GM19193 (cell line): ENCODE measurements around the gene PDE2A.

Source experiments
- POLR2A ChIP-seq: IDR thresholded peaks from 4 replicates; pipeline ENCODE4 v1.6.1; 2011; ENCODE audit not compliant: insufficient read depth, insufficient read length; ENCODE audit errors: extremely low read depth

PDE2A gene

DNA sequence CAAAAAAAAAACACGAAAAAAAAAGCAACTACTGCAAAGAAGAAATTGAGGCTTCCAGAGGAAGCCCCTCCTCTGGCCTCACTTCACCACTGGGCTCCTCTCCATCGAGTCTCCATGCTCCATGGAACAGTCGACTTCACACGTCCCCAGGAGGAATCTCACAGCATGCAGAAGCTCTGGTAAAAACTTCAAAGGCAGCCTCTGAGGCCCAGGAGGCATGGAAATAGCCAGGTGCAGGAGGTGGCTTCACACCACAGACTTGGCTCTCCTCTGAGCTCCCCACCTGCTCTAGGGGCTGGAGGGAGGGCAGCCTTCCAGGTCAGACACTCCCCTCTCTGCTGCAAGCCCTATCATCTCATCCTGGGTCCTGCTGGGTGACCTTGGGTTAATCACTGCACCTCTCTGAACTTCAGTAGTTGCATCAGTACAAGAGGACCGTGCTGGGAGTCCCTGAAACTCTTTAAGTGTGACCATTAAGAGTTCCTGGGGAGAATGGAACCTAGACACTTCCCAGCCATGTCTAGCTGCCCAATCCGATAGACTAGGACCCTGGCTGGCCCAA lies 8.2 kb downstream of the PDE2A start:
- TF ChIP-seq POLR2A = no peak

GRCh38 chr11:72662036-72662435 lies 12.2 kb downstream of the PDE2A start:
- TF ChIP-seq POLR2A = no peak

GRCh38 chr11:72661486-72661885 lies 12.7 kb downstream of the PDE2A start:
- TF ChIP-seq POLR2A = no peak

GRCh38 chr11:72658989-72659640 lies 15.1 kb downstream of the PDE2A start:
- no peak for TF ChIP-seq POLR2A

DNA sequence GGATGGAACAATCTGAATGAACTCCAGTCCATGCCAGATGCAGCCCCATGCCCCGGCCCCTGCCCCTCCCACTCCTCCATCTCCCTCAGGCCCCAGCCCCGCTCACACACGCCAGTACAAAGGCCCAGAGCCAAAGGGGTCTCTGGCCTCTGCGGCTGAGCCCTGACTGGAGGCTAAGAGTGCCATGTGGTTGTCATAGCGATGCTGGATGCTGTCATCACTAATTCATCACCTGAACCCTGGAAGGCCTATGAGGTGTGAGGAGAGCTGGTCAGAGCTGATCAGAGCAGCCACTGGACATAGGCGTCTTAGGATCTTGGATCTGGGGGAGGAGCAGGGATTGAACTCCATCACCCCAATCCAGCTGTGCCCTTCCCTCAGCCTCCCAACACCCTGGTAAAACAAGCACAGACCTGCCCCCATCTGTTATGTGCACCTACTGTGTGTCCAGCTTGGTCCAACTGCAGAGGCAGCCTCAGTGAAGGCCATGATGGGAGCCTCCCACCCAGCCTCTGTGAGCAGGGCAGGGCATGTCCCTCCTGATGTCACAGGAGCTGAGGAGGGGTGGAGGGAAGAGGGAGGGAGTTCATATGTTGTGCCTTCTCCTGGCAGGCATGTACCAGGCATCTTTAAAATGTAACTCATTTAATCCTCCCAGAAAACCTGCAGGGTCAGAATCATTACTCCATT lies 16.7 kb downstream of the PDE2A start:
- TF ChIP-seq POLR2A = no peak

DNA sequence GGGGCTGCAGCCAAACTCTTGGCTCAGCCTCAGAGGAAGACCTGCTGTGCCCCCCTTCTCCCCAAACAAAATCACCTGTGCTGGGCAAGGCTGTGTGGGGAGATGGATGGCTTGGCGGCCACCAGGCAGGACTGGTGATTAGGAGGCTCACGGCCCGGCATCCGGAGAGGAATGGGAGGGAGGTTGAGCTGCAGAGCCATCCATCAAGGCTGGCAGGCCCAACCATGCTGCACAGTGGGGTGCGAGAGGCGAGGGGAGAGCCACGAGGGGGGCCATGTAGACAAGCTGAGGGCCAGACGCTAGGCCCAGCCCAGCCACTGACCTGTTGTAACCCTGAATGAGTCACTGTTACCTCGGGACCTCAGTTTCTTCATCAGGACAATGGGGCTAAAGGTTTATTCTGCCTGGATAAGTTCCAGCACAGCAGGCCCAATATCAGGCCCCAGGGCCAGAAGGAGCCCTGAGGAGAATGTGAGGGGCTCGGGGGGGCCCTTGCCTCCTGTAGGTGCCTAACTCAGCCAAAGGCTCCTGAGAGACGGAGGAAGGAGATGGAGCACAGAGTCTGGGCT lies 18.2 kb downstream of the PDE2A start:
- TF ChIP-seq POLR2A = no peak

- no peak for TF ChIP-seq POLR2A
Measured at GRCh38 chr11:72655014-72655413, 19.2 kb downstream of the PDE2A start.

DNA sequence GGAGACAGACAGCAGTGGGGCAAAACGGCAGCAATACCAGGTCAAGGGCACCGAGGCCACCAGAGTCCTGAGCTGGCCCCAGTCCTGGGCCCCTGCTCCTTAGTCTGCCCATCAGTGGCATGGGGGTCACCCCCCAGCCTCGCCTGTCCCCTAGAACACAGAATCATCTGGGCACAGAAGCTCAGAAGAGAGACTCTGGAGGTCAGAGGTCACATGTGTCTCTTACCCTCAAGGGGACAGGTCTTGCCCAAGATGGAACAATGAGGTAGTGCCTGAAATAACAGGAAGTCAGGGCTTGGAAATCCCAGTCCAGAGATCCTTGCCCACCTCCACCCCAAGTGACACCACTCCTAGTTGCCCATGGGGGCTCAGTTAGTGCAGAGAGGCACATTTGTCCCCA lies 20.6 kb downstream of the PDE2A start:
- TF ChIP-seq POLR2A = no peak

DNA sequence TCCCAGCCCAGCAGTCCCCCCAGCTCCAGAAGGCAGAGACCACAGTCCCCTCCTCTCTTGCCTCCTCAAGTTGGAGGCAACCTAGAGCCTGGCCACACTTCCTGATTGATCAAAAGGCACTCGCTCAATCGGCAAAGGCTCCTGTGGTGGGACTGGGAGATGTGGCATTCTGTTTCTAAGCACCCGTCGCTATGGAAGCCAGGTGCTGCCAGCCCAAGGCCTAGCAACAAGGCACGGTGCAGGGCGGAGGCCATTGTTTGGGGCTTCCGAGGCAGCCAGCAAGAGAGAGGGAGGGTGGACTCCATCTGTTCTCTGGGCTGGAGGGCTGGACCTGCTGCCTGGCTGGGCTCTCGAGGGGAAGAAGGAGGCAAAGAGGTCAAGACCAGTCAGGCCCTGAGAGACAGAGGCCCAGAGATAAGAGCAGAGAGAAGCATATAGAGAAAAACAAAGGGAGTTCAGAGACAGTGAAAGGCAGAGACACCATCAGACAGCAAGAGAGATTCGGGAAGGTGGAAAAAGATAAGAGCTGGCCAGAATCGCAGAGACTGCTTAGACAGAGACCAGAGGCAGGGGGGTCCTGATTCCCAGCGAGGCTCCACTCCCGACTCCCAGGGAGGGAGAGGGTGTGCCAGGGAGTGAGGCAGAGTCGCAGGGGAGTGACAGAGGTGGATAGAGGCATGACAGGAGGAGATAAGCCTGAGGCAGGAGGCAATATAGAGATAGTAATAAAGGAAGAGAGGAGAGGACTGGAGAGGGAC lies 21.2 kb downstream of the PDE2A start:
- no peak for TF ChIP-seq POLR2A

DNA sequence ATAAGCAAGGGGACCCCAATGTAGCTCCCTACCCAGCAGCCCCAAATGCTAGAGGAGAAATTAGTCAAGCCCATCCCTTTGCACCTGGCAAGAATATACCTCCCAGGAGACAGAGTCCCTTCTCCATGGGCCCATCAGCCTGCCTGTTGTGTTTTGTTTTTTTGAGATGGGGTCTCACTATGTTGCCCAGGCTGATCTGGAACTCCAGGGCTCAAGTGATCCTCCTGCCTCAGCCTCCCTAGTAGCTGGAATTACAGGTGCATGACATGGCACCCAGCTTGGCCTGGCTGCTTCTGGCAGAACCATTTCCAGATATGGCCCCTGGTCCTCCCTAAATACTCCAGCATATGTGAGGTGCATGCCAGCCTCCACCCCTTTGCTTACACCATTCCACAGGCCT lies 22.1 kb downstream of the PDE2A start:
- no peak for TF ChIP-seq POLR2A

DNA sequence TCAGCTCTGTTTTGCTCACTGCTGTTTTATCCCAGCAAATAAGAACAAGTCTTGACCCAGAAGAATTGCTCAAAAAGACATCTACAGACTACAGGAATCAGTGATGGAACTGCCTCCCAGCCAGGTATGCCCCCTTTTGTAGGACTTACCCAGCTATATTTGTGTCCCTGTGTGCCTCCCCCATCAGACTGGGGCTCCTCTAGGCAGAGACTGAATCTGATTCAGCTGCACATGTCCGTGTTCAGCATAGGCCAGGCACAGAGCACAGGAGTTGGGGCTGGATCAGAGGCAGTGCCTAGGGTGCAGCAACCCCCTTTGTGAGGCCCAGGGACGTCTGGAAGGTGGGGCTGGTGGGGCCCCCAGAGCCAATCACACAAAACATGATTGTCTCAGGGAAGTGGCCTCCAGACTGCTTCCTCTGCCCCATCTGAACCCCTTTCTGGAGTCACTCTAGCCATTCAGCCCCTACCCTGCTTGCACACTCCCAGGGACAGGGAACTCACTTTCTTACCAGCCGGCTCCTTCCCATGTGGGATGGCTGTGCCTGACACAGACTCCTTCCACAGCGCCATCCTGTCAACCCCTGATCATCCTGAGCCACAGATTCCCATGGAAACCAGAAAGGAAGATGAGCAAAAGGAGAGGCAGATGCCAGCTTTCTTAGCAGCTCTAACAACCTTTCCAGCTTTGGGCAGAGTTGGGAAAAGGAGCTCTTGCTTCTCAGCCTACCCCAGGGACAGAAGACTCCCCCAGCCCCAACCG lies 24.8 kb downstream of the PDE2A start:
- TF ChIP-seq POLR2A = no peak

- TF ChIP-seq POLR2A = no peak
Measured at GRCh38 chr11:72648384-72649136, 25.7 kb downstream of the PDE2A start.

DNA sequence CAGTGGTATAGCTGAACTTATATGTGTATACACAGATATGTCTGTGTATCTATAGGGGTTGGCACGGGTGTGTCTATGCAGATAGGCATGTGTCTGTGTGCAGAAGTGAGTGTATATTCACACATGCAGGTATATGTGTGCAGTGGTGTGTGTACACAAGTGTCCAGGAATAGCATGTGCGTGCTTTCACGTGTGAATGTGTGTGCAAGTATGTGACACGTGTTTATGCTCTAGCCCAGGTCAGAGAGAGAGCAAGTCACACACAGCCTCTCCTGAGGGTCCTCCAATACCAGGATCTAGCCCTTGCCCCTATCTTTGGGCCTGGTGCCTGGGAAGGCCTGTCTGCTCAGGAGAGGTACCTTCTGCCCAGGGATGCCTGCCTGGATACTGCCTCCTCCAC lies 26.3 kb downstream of the PDE2A start:
- no peak for TF ChIP-seq POLR2A

GRCh38 chr11:72646472-72646871 lies 27.8 kb downstream of the PDE2A start:
- TF ChIP-seq POLR2A = no peak
